ENCODE measurements around the gene SIAH2. TPM values are rescaled to one million over a fixed set of nuclear protein-coding genes. Genes with fewer than 3 reads are reported as not detected.

The SIAH2 gene
- polyA plus RNA-seq, 1 of the 3 experiments (the other 2 are of a cell fraction), result 18.4 TPM

- TF ChIP-seq RFX5 (IDR thresholded peaks at IDR 0.05; ENCODE audit: low read length), result no peak
- no peak for TF ChIP-seq NFIC (IDR thresholded peaks at IDR 0.05; ENCODE audit: borderline replicate concordance)
- no peak for TF ChIP-seq RXRA (IDR thresholded peaks at IDR 0.05; ENCODE audit: borderline replicate concordance, low read depth)
- no peak for TF ChIP-seq CTCF (IDR thresholded peaks at IDR 0.05)
- TF ChIP-seq RCOR1 (IDR thresholded peaks at IDR 0.05; ENCODE audit: low read length), result no peak
- TF ChIP-seq IRF3 (IDR thresholded peaks at IDR 0.05; ENCODE audit: low read depth, low read length), result no peak
- TF ChIP-seq, protein P1, sequence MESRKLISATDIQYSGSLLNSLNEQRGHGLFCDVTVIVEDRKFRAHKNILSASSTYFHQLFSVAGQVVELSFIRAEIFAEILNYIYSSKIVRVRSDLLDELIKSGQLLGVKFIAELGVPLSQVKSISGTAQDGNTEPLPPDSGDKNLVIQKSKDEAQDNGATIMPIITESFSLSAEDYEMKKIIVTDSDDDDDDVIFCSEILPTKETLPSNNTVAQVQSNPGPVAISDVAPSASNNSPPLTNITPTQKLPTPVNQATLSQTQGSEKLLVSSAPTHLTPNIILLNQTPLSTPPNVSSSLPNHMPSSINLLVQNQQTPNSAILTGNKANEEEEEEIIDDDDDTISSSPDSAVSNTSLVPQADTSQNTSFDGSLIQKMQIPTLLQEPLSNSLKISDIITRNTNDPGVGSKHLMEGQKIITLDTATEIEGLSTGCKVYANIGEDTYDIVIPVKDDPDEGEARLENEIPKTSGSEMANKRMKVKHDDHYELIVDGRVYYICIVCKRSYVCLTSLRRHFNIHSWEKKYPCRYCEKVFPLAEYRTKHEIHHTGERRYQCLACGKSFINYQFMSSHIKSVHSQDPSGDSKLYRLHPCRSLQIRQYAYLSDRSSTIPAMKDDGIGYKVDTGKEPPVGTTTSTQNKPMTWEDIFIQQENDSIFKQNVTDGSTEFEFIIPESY (IDR thresholded peaks at IDR 0.05; ENCODE audit: borderline replicate concordance, low read depth), result no peak
- no peak for TF ChIP-seq YY1 (IDR thresholded peaks at IDR 0.05; ENCODE audit: low read depth)
- TF ChIP-seq FOXJ3 (CRISPR knock-in tag; IDR thresholded peaks at IDR 0.05), result no peak
- TF ChIP-seq POLR2AphosphoS5 (IDR thresholded peaks at IDR 0.05; ENCODE audit: low read depth, low read length), result no peak
- TF ChIP-seq CHD2 (IDR thresholded peaks at IDR 0.05; ENCODE audit: low read length, partially characterized antibody), result no peak
- no peak for TF ChIP-seq USF1 (IDR thresholded peaks at IDR 0.05; ENCODE audit: borderline replicate concordance, low read depth)
- no peak for TF ChIP-seq EZH2phosphoT487 (IDR thresholded peaks at IDR 0.05; ENCODE audit: borderline replicate concordance, low read depth)
- TF ChIP-seq FOSL2 (IDR thresholded peaks at IDR 0.05; ENCODE audit: borderline replicate concordance, low read depth), result no peak
- no peak for TF ChIP-seq TAF1 (IDR thresholded peaks at IDR 0.05; ENCODE audit: borderline replicate concordance, low read depth, low read length)
- TF ChIP-seq RAD21 (IDR thresholded peaks at IDR 0.05; ENCODE audit: low read length), result no peak
- H3K79me2 ChIP-seq (ENCODE audit: insufficient read depth), result no peaks in the 10 kb centered on the region
- DNase-seq, result no peak
- no peak overlapping the region for H2AFZ ChIP-seq (ENCODE audit: low read depth)
- ChIA-PET POLR2A (no interaction called here), CTCF (interaction anchor here (0.7 to 1.6 kb wide), 2 partner anchors 20 to 181 kb away, joined by 3 to 6 read pairs; no protein-coding TSS in a partner anchor)
- H3K4me3 ChIP-seq (ENCODE audit: low read depth in 2 of 2, low read length in 1 of 2), result no peak overlapping the region
- H3F3A ChIP-seq (replicated peaks; ENCODE audit: insufficient read depth), result peaks cover 3% of the 10 kb centered on the region
- WGBS (ENCODE audit: low lambda C conversion rate), result 67% methylated on average over 5 of the region's 5 CpGs
- no peak overlapping the region for H3K9ac ChIP-seq
- no peak overlapping the region for H3K4me2 ChIP-seq
- no peaks in the 10 kb centered on the region for H3K9me2 ChIP-seq
- H3K4me1 ChIP-seq (ENCODE audit: control insufficient read depth in 1 of 2, insufficient read depth in 2 of 2, low read depth in 1 of 2, low read length in 1 of 2), result no peaks in the 10 kb centered on the region; a peak in 1 of 4 replicates
- no peaks in the 10 kb centered on the region for H3K9me3 ChIP-seq
- no peak overlapping the region; a peak in 1 of 4 replicates for H3K27ac ChIP-seq (ENCODE audit: low read depth in 2 of 2, low read length in 1 of 2)
- H3K36me3 ChIP-seq (replicated peaks in 1 of 2; ENCODE audit: control insufficient read depth in 1 of 2, insufficient read depth in 2 of 2, low read length in 1 of 2), result no peaks in the 10 kb centered on the region
- no peaks in the 10 kb centered on the region for H4K20me1 ChIP-seq (ENCODE audit: insufficient read depth)
- no peaks in the 10 kb centered on the region; the same call in 1 of the 2 replicates for H3K27me3 ChIP-seq (ENCODE audit: insufficient read depth)
These were observed 21.2 kb upstream of the SIAH2 start for GRCh38 chr3:150783920-150784746.
